ENCODE measurements around the gene HAAO.
A peak's percentile ranks its signal among the peaks of the same experiment; 100 is the strongest.
"Not testable (repeated sequence)": the region's sequence is repeated elsewhere in the genome, so short reads cannot be mapped to it uniquely, and the experiment has no call there.

Gene HAAO

DNA sequence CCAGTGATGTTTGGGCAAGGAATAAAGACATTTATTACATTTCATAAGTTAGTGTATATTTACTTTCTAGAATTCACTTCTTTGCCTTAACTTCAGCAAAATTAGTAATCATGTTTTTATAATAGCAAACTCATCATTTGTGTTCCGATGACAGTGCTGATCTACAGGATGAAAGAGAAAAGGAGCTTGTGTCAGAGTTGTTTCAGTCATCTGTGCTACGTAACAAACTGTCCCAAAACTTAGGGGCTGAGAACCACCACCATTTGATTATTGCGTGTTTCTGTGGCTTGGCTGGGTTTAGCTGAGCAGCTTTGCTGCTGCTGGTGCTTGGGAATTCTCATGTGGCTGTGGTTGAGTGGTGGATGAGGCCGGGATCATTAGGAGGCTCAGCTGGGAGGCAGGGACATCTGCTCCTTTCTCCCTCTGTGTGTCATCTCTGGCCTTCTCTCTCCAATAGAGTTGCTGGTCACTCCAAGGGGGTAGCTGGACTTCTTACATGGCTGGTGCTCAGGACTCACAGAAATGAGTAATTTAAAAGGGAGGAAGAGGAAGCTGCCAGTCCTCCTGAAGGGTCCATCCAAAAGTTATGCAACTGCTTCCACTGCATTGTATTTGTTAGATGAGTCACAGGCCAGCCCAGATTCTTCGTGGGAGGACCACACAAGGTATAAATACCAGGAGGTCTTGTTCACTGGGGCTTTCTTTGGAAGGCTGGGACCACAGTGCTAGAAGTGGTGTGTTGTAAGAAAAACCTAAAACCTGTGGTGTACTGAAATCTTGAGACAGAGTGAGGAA is 43.4 kb upstream of the HAAO start:
- TF ChIP-seq, protein P1, sequence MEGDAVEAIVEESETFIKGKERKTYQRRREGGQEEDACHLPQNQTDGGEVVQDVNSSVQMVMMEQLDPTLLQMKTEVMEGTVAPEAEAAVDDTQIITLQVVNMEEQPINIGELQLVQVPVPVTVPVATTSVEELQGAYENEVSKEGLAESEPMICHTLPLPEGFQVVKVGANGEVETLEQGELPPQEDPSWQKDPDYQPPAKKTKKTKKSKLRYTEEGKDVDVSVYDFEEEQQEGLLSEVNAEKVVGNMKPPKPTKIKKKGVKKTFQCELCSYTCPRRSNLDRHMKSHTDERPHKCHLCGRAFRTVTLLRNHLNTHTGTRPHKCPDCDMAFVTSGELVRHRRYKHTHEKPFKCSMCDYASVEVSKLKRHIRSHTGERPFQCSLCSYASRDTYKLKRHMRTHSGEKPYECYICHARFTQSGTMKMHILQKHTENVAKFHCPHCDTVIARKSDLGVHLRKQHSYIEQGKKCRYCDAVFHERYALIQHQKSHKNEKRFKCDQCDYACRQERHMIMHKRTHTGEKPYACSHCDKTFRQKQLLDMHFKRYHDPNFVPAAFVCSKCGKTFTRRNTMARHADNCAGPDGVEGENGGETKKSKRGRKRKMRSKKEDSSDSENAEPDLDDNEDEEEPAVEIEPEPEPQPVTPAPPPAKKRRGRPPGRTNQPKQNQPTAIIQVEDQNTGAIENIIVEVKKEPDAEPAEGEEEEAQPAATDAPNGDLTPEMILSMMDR (IDR thresholded peaks at IDR 0.05; ENCODE audit: low read depth, low read length, missing control alignments) = no peak
- no peak overlapping the region for H3K4me3 ChIP-seq (ENCODE audit: low read depth, low read length)
- no peaks in the 10 kb centered on the region for H3K27me3 ChIP-seq (replicated peaks)
- peak overlapping the region; percentile 50 for H3K27ac ChIP-seq
- in situ Hi-C loops (cut with HindIII; ENCODE audit: low pct_ligation_motif_present, low sequenced_read_pairs) = no loop called here
- H3K36me3 ChIP-seq (replicated peaks) = no peaks in the 10 kb centered on the region
- DNase-seq = peak; percentile 95

DNA sequence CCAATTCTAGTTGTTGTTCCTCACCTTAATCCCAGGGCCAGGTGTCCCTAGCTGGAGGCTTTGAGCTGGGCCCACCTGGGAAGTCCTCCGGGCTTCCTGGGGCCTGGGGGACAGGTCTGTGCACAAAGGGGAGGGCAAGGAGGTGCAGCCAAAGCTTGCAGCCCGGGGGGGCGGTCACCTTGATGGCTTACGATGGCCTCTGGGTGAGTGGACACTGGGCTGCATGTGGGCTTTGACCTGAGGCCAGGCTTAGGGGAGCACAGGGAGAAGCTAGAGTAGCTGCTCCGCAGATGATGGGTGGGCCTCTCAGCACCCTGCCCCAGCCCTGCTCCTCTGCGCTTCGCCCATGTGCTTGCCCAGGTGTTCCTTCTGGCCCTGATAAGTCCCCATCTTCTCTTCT is 41.8 kb upstream of the HAAO start:
- TF ChIP-seq, protein P1 (IDR thresholded peaks at IDR 0.05; ENCODE audit: low read depth, low read length, missing control alignments) = no peak
- no peak for DNase-seq
- Histone ChIP-seq H3K36me3 (replicated peaks) (no peaks in the 10 kb centered on the region), H3K4me3 (ENCODE audit: low read depth, low read length) (no peak overlapping the region), H3K27me3 (replicated peaks) (no peaks in the 10 kb centered on the region), H3K27ac (no peak overlapping the region)
- in situ Hi-C loops (cut with HindIII; ENCODE audit: low pct_ligation_motif_present, low sequenced_read_pairs) = no loop called here

DNA sequence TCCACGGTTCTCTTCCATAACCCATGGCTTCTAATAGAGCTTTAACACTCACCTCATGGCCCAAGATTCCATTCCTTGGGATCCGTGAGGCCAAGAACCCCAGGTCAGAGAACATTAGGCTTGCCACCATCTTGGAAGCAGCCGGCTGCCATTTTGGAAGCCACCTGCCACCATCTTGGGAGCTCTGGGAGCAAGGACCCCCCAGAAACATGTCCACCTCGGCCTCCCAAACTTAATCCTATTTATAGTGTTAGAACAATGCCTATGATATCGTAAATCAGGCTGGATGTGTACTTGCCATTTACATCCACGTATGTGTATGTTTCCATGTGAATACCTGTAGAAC is 39.9 kb upstream of the HAAO start:
- no peak for DNase-seq
- Histone ChIP-seq H3K27me3 (replicated peaks) (no peaks in the 10 kb centered on the region), H3K4me3 (ENCODE audit: low read depth, low read length) (no peak overlapping the region), H3K36me3 (replicated peaks) (no peaks in the 10 kb centered on the region), H3K27ac (no peak overlapping the region)
- TF ChIP-seq, protein P1 (IDR thresholded peaks at IDR 0.05; ENCODE audit: low read depth, low read length, missing control alignments) = no peak
- in situ Hi-C loops (cut with HindIII; ENCODE audit: low pct_ligation_motif_present, low sequenced_read_pairs) = no loop called here

DNA sequence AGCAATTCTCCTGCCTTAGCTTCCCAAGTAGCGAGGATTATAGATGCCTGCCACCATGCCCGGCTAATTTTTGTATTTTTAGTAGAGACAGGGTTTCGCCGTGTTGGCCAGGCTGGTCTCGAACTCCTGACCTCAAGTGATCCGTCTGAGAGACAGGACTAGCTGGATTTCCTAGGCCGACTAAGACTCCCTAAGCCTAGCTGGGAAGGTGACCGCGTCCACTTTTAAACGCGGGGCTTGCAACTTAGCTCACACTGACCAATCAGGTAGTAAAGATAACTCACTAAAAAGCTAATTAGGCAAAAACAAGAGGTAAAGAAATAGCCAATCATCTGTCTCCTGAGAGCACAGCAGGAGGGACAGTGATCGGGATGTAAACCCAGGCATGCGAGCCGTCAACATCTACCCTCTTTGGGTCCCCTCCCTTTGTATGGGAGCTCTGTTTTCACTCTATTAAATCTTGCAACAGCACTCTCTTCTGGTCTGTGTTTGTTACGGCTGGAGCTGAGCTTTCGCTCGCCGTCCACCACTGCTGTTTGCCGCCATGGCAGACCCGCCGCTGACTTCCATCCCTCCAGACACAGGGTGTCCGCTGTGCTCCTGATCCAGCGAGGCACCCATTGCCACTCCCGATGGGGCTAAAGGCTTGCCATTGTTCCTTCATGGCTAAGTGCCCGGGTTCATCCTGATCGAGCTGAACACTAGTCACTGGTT is 39.3 kb upstream of the HAAO start:
- H3K27me3 ChIP-seq (replicated peaks); H3K36me3 ChIP-seq (replicated peaks); in situ Hi-C loops (cut with HindIII; ENCODE audit: low pct_ligation_motif_present, low sequenced_read_pairs); H3K27ac ChIP-seq; H3K4me3 ChIP-seq (ENCODE audit: low read depth, low read length); DNase-seq: not testable (repeated sequence)

DNA sequence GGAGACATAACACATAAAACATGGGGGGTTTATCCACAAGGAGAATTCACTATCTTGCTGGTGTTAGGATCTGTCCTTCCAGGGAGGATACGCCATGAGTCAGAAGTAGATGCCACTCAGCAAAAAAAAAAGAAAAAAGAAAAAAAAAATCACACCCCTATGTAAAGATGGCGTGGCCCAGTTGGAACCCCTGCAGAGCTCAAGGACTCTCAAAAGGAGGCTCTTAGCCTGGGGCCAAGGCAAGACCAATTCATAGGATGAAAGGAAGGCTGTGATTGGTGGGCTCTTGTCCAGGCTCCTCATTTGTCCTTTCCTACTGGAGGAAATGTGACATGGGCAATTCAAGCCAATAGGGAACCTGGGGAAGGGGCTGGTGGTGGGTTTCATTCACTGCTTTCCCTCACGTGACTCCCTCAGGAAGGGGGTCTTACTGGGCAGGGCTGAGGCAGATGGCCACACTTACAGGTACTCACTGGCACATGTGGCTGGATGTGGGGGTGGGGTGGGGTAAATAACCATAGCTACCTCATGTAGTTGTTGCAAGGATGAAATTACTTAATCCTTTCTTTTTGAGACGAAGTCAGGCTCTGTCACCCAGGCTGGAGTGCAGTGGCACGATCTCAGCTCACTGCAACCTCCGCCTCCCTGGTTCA is 38.7 kb upstream of the HAAO start:
- no peak overlapping the region for H3K27ac ChIP-seq
- no peak overlapping the region for H3K4me3 ChIP-seq (ENCODE audit: low read depth, low read length)
- no peak for DNase-seq
- in situ Hi-C loops (cut with HindIII; ENCODE audit: low pct_ligation_motif_present, low sequenced_read_pairs) = no loop called here
- no peaks in the 10 kb centered on the region for H3K36me3 ChIP-seq (replicated peaks)
- TF ChIP-seq, protein P1 (IDR thresholded peaks at IDR 0.05; ENCODE audit: low read depth, low read length, missing control alignments) = no peak
- H3K27me3 ChIP-seq (replicated peaks) = no peaks in the 10 kb centered on the region

Data from brain microvascular endothelial cell (primary cell).